ENCODE data around the gene HOTAIR. TPM values are rescaled to one million over a fixed set of nuclear protein-coding genes. Genes with fewer than 3 reads are reported as not detected.

Gene HOTAIR
- total and polyA plus RNA-seq, 4 donors = 0.59 TPM; not detected in 3

GRCh38 chr12:53999559-54000115 lies 24.9 kb upstream of the HOTAIR start:
- Histone ChIP-seq H3K27me3 (ENCODE audit: control insufficient read depth, insufficient read depth, low read length) (peaks cover 11% of the 10 kb centered on the region), H3K4me3 (ENCODE audit: low read depth, low read length) (peak overlapping the region; percentile 94), H3K27ac (ENCODE audit: low read depth, low read length) (peak overlapping the region; percentile 99), H3K4me1 (ENCODE audit: control insufficient read depth, insufficient read depth, low read length) (peaks cover 86% of the 10 kb centered on the region), H3K9me3 (ENCODE audit: control insufficient read depth, insufficient read depth, low read length) (no peaks in the 10 kb centered on the region), H3K36me3 (ENCODE audit: control insufficient read depth, insufficient read depth, low read length) (peaks cover 24% of the 10 kb centered on the region)
- WGBS (ENCODE audit: insufficient coverage) = under 1% methylated on average over 19 of the region's 35 CpGs
- peak in 4 of 6 donors; percentile 81 to 88 (median 86) for DNase-seq (ENCODE audit: low read depth in 4 of 6, low spot score in 6 of 6)

GRCh38 chr12:53998900-53999236 lies 24.1 kb upstream of the HOTAIR start:
- WGBS (ENCODE audit: insufficient coverage) = no CpG with 5 or more reads among the region's 13 CpGs
- Histone ChIP-seq H3K4me3 (ENCODE audit: low read depth, low read length) (peak overlapping the region; percentile 94), H3K27ac (ENCODE audit: low read depth, low read length) (peak overlapping the region; percentile 99), H3K9me3 (ENCODE audit: control insufficient read depth, insufficient read depth, low read length) (no peaks in the 10 kb centered on the region), H3K36me3 (ENCODE audit: control insufficient read depth, insufficient read depth, low read length) (peaks cover 24% of the 10 kb centered on the region), H3K27me3 (ENCODE audit: control insufficient read depth, insufficient read depth, low read length) (peaks cover 17% of the 10 kb centered on the region), H3K4me1 (ENCODE audit: control insufficient read depth, insufficient read depth, low read length) (peaks cover 85% of the 10 kb centered on the region)
- DNase-seq (ENCODE audit: low read depth in 4 of 6, low spot score in 6 of 6) = no peak

DNA sequence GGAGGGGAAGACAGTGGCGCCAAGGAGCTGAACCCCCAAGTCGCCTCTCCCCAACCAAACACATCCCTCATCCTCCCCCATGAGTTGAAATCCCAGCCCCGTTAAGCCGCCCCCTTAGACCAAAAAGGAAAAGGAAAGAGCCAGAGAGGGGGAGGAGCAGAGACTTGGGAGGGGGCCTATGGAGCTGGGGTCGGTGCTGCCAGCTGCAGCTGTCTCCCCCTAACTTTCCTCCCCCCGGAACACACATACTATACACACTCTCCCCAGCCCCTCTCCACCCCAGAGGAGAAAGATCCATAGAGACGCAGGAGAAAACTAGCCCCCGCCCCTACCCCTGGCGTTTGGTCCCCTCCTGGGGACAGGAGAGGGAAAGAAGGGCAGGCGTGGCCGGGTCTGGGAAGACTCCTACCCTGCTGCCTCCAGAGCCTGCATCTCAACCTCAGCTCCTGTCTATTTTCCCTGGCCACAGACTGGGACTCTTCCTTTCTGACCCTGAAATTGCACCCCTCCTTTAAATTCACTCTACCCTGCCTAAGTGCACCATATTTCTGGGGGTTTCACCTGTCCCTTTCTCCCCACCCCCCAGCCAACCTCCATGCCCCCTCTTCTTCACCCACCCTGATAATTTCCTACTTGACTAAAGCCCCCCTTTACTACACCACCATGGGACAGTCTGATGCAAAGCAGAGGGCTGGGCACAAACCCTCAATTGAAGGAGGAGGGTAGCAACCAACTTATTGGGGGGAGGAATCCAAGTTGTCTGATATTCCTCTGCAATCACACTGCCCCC lies 23.6 kb upstream of the HOTAIR start:
- H3K36me3 ChIP-seq (ENCODE audit: control insufficient read depth, insufficient read depth, low read length) = peaks cover 24% of the 10 kb centered on the region
- H3K9me3 ChIP-seq (ENCODE audit: control insufficient read depth, insufficient read depth, low read length) = no peaks in the 10 kb centered on the region
- H3K27me3 ChIP-seq (ENCODE audit: control insufficient read depth, insufficient read depth, low read length) = peaks cover 23% of the 10 kb centered on the region
- peaks cover 85% of the 10 kb centered on the region for H3K4me1 ChIP-seq (ENCODE audit: control insufficient read depth, insufficient read depth, low read length)
- H3K27ac ChIP-seq (ENCODE audit: low read depth, low read length) = peak overlapping the region; percentile 99
- no peak for DNase-seq (ENCODE audit: low read depth in 4 of 6, low spot score in 6 of 6)
- 0% methylated on average over 2 of the region's 11 CpGs for WGBS (ENCODE audit: insufficient coverage)
- peak overlapping the region; percentile 94 for H3K4me3 ChIP-seq (ENCODE audit: low read depth, low read length)

GRCh38 chr12:53997204-53998109 lies 22.7 kb upstream of the HOTAIR start:
- peak overlapping the region; percentile 99 for H3K27ac ChIP-seq (ENCODE audit: low read depth, low read length)
- 7% methylated on average over 34 of the region's 35 CpGs for WGBS (ENCODE audit: insufficient coverage)
- H3K36me3 ChIP-seq (ENCODE audit: control insufficient read depth, insufficient read depth, low read length) = peaks cover 19% of the 10 kb centered on the region
- H3K4me3 ChIP-seq (ENCODE audit: low read depth, low read length) = peak overlapping the region; percentile 94
- H3K27me3 ChIP-seq (ENCODE audit: control insufficient read depth, insufficient read depth, low read length) = peaks cover 26% of the 10 kb centered on the region
- no peak for DNase-seq (ENCODE audit: low read depth in 4 of 6, low spot score in 6 of 6)
- peaks cover 82% of the 10 kb centered on the region for H3K4me1 ChIP-seq (ENCODE audit: control insufficient read depth, insufficient read depth, low read length)
- H3K9me3 ChIP-seq (ENCODE audit: control insufficient read depth, insufficient read depth, low read length) = no peaks in the 10 kb centered on the region

- Histone ChIP-seq H3K4me3 (ENCODE audit: low read depth, low read length) (peak overlapping the region; percentile 94), H3K27me3 (ENCODE audit: control insufficient read depth, insufficient read depth, low read length) (peaks cover 30% of the 10 kb centered on the region), H3K27ac (ENCODE audit: low read depth, low read length) (peak overlapping the region; percentile 99), H3K36me3 (ENCODE audit: control insufficient read depth, insufficient read depth, low read length) (peaks cover 14% of the 10 kb centered on the region), H3K9me3 (ENCODE audit: control insufficient read depth, insufficient read depth, low read length) (no peaks in the 10 kb centered on the region), H3K4me1 (ENCODE audit: control insufficient read depth, insufficient read depth, low read length) (peaks cover 82% of the 10 kb centered on the region)
- DNase-seq (ENCODE audit: low read depth in 4 of 6, low spot score in 6 of 6) = no peak
- 29% methylated on average over 19 of the region's 29 CpGs for WGBS (ENCODE audit: insufficient coverage)
These were observed 21.8 kb upstream of the HOTAIR start for GRCh38 chr12:53996240-53997203.

DNA sequence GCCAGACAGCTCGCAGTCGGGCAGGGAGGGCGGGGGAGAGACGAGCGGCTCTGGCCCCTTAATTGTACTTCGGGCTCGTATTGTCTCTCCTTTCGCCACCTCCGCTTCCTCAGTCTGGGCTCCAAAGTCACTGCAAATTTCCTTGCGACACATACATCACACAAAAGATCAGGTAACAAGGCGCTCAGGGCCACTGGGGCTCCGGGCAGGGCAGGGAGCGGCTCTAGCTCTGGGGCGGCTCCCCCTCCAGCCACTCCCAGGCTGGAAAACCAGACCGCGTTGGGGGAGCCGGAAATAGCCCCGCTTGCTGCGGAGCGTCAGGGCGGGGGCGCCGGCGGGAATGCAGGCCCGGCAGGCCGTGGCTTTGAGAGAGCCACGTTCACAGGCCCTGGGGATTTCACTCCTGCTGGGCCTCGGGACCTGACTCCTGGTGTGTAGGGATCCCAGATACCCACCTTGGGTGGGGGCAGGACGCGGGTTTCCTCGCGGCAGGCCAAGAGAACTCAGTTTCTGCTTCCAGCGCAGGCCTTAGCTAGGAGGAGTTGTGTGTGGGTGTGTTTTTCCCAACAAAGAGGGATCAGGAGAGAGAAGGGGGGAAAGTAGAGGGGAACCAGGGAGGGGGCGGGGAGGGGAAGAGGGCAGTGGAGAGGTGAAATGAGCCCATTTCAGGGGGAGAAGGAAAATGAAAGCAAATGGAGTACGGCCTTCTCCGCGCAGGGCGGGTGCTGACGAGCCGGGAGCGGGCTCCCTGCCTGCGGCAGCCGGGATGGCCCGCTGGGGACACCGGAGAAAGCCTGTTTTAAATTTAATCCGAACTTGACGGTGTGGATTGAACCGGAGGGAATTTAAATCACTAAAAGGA lies 20.9 kb upstream of the HOTAIR start:
- H3K27me3 ChIP-seq (ENCODE audit: control insufficient read depth, insufficient read depth, low read length) = peaks cover 39% of the 10 kb centered on the region
- H3K36me3 ChIP-seq (ENCODE audit: control insufficient read depth, insufficient read depth, low read length) = peaks cover 11% of the 10 kb centered on the region
- H3K4me1 ChIP-seq (ENCODE audit: control insufficient read depth, insufficient read depth, low read length) = peaks cover 82% of the 10 kb centered on the region
- 6% methylated on average over 48 of the region's 48 CpGs for WGBS (ENCODE audit: insufficient coverage)
- peak overlapping the region; percentile 99 for H3K27ac ChIP-seq (ENCODE audit: low read depth, low read length)
- peak overlapping the region; percentile 94 for H3K4me3 ChIP-seq (ENCODE audit: low read depth, low read length)
- DNase-seq (ENCODE audit: low read depth in 4 of 6, low spot score in 6 of 6) = no peak
- no peaks in the 10 kb centered on the region for H3K9me3 ChIP-seq (ENCODE audit: control insufficient read depth, insufficient read depth, low read length)

- peaks cover 13% of the 10 kb centered on the region for H3K36me3 ChIP-seq (ENCODE audit: control insufficient read depth, insufficient read depth, low read length)
- peak overlapping the region; percentile 99 for H3K27ac ChIP-seq (ENCODE audit: low read depth, low read length)
- peaks cover 85% of the 10 kb centered on the region for H3K4me1 ChIP-seq (ENCODE audit: control insufficient read depth, insufficient read depth, low read length)
- peak overlapping the region; percentile 94 for H3K4me3 ChIP-seq (ENCODE audit: low read depth, low read length)
- WGBS (ENCODE audit: insufficient coverage) = 6% methylated on average over 17 of the region's 17 CpGs
- H3K27me3 ChIP-seq (ENCODE audit: control insufficient read depth, insufficient read depth, low read length) = peaks cover 44% of the 10 kb centered on the region
- H3K9me3 ChIP-seq (ENCODE audit: control insufficient read depth, insufficient read depth, low read length) = no peaks in the 10 kb centered on the region
- no peak for DNase-seq (ENCODE audit: low read depth in 4 of 6, low spot score in 6 of 6)
These were observed 20.2 kb upstream of the HOTAIR start for GRCh38 chr12:53995002-53995377.

DNA sequence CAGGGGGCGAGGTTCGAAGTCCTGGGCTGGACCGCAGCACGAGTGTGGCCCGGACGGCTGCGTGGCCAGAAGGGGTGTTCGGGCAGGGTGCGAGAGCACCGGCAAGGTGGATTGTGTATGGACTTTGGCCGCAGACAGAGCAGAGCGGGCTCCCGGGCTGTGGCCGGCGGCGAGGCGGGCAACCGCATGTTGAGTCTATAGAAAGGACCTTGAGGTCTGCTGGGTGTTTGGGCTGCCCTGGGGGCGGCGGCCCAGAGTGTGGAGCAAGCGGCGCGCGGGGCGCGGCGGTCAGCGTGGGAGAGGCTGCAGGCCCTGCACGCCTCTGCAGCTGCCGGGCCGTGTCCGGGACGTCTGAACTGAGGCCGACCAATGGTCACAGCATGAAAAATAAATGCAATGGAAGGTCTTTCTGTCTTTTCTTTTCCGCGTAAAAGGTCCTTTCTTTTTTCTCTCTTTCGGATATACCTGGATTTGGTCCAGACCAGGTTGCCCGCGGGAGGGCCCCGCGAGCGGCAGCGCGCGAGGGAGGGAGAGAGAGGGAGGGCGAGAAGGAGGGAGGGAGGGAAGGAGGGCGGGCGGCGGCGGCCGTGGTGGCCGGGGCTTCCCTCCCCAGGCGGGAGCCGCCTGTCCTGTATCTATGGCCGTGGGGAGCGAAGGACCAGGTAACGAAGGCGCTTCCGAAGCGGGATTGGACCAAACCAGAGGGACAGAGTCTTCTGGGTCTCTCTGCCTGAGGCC lies 19.7 kb upstream of the HOTAIR start:
- peaks cover 83% of the 10 kb centered on the region for H3K4me1 ChIP-seq (ENCODE audit: control insufficient read depth, insufficient read depth, low read length)
- H3K27ac ChIP-seq (ENCODE audit: low read depth, low read length) = peak overlapping the region; percentile 99
- no peak for DNase-seq (ENCODE audit: low read depth in 4 of 6, low spot score in 6 of 6)
- WGBS (ENCODE audit: insufficient coverage) = 6% methylated on average over 52 of the region's 60 CpGs
- peaks cover 13% of the 10 kb centered on the region for H3K36me3 ChIP-seq (ENCODE audit: control insufficient read depth, insufficient read depth, low read length)
- H3K9me3 ChIP-seq (ENCODE audit: control insufficient read depth, insufficient read depth, low read length) = no peaks in the 10 kb centered on the region
- H3K4me3 ChIP-seq (ENCODE audit: low read depth, low read length) = peak overlapping the region; percentile 94
- H3K27me3 ChIP-seq (ENCODE audit: control insufficient read depth, insufficient read depth, low read length) = peaks cover 50% of the 10 kb centered on the region

All from spinal cord (tissue), 10 donors.